ENCODE results near the gene TNFRSF13B. TPM values are rescaled to one million over a fixed set of nuclear protein-coding genes. Genes with fewer than 3 reads are reported as not detected.

The TNFRSF13B gene
- total RNA-seq, 1 experiment from 2014 or later, result not detected

- no peak for DNase-seq (ENCODE audit: low spot score)
Measured at GRCh38 chr17:16938496-16939207, 33.3 kb downstream of the TNFRSF13B start.

GRCh38 chr17:16938031-16938430, 33.9 kb downstream of the TNFRSF13B start:
- no peak for DNase-seq (ENCODE audit: low spot score)

GRCh38 chr17:16937431-16937830, 34.5 kb downstream of the TNFRSF13B start:
- DNase-seq (ENCODE audit: low spot score), result no peak

- no peak for DNase-seq (ENCODE audit: low spot score)
Measured at GRCh38 chr17:16936536-16937310, 35.2 kb downstream of the TNFRSF13B start.

- no peak for DNase-seq (ENCODE audit: low spot score)
Measured at GRCh38 chr17:16935786-16936185, 36.1 kb downstream of the TNFRSF13B start.

DNA sequence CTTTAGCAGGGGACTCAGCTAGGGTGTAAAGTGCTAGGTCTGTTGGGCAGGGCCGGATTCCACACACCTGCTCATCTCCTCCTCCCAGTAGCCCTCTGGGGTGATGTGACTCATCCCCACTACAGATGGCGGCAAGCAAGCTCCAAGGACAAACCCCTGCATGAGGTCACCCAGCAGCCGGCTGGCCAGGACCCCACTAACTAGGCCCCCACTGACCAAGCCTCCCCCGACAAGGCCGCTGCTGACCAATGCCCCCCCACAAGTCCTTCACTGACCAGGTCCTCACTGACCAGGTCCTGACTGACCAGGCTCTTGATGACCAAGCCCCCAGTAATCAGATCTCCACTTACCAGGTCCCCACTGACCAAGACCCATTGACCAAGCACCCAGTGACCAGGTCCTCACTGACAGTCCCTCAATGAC, 36.7 kb downstream of the TNFRSF13B start:
- no peak for DNase-seq (ENCODE audit: low spot score)

DNA sequence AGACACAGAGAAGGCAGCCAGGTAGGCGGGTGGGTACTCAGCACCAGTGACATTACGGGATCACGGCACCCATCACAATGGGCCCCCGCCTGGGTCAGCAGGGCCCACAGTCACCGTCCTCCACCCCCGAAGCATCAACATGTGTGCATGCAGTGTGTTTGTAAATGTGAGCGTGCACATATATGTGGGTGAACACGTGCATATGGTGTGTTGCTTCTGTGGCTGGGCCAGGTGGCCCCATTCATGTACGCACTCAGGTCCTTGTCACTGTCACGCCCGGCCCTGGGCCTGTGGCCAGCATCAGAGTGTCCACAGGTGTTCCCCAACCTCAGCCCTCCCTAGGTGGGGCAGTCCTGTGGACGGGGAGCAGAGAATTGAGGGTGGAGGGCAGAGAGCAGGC, 37.1 kb downstream of the TNFRSF13B start:
- no peak for DNase-seq (ENCODE audit: low spot score)

- no peak for DNase-seq (ENCODE audit: low spot score)
Measured at GRCh38 chr17:16934133-16934795, 37.7 kb downstream of the TNFRSF13B start.

- no peak for DNase-seq (ENCODE audit: low spot score)
Measured at GRCh38 chr17:16933317-16934132, 38.4 kb downstream of the TNFRSF13B start.

GRCh38 chr17:16932611-16933010, 39.3 kb downstream of the TNFRSF13B start:
- DNase-seq (ENCODE audit: low spot score), result no peak

DNA sequence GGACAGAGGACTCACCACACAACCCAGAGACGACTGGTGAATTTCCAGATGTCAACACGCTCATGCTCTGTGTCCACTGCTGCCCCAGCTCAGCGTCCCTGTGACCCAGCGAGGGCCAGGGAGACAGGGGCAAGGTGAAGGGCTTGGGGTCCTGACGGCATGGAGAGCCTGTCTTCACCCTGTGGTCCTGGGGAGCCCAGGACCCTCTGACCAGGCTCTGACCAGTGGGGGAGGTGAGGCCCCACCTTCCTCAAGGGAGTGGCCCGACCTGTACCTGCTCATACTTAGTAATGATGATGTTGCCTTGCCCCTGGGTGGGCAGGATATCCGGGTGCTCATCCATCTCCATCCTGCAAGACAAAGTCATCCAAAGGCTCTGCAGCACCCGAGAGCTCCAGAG, 39.8 kb downstream of the TNFRSF13B start:
- no peak for DNase-seq (ENCODE audit: low spot score)

DNA sequence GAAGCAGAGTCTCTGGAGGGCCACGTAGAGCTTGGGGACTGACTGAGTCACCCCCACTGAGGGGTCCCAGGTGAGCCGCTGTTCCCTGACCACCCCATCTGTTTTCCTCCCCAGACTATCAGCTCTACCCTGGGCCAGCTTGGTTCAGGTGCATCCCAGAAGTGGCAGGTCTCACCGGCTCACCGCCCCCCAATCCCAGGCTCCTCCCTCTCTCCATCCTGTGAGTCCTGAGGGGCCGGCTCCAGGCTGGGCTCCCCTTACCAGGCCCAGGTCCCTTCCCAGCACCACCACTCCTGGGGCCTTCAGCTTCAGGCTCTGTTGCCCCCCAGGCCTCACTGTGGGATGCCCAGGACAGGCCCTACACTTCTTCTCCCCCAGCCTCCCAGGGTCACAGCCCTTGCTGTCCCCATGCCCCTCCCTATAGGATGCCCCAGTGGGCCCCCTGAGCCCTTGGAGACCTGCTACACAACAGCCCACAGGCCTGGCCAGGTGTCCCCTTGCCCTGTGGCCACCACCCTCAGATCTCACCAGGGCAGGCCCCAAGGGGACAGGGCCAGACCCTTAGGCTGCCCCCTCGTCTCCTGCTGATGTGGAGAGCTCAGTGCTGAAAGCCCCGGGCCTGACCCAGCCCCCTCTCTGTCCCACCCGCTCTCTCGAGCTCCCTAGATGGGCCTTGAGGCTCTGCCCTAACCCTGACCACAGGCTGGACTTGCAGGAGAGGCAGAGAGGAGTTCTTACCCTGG, 40.4 kb downstream of the TNFRSF13B start:
- no peak for DNase-seq (ENCODE audit: low spot score)

GRCh38 chr17:16930571-16931317, 41.2 kb downstream of the TNFRSF13B start:
- DNase-seq (ENCODE audit: low spot score), result no peak

- DNase-seq (ENCODE audit: low spot score), result no peak
Measured at GRCh38 chr17:16929757-16930520, 42.0 kb downstream of the TNFRSF13B start.

DNA sequence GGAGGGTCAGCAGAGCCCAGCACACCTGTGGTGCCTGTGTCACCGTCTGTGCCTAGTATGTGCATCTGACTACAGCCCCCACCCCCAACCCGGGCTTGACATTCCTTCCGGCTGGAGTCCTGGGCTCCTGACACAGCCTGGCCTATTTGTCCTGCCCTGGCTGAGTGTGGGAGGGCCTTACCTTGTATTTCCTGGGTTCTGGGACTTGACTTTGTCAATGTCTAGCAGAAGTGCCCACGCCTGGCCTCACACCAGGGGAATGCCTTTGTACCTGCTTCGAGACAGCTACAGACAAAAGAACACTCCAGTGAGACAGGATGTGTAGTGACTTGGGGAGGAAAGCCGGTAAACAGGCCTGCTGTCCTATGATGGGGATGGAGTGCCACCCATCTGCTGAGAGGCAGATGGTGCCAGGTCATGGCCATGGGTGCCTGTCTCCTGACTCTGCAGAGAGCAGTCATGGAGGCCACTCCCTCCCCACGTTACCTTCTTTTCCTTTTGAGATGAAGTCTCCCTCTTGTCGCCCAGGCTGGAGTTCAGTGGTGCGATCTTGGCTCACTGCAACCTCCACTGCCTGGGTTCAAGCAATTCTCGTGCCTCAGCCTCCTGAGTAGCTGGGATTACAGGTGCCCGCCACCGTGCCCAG, 42.8 kb downstream of the TNFRSF13B start:
- DNase-seq (ENCODE audit: low spot score), result no peak

GRCh38 chr17:16928406-16929034, 43.4 kb downstream of the TNFRSF13B start:
- no peak for DNase-seq (ENCODE audit: low spot score)

DNA sequence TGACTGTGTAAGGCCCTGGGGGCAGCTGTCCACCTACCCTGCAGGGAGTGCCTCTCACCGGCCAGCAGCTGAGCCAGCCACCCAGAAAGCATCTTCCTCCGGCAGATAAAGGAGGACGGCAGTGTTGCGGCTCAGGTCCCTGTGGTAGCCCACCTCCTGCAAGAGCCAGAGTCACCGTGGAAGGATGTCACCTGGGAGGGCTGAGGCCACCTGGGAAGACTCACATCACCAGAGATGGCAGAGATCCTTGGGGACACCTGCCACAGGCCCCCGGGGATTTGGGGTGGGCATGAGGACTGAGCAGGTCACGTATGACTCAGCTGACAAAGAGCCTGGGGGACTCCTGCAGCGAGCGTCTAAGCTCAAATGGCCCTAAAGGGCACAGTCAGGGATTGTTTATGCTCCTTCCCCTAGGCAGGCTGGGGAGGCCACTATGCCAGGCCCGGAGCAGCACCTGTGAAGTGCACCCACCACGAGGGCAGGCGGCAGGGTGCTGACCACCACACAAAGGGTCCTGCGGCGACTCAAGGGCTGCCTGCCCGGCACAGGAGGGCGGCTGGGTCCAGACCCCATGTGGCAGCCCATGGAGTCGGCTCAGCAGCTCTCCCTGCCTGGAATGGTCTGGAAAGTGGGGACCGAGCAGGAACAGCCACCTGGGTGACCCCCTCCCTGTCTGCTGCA, 44.1 kb downstream of the TNFRSF13B start:
- DNase-seq (ENCODE audit: low spot score), result no peak

Data from HT-29 (cell line).